Hematopoietic multipotent progenitor cell treated with erythropoietin and hydrocortisone succinate and interleukin-3 and kit ligand, for 15 days (in vitro differentiated cells): ENCODE measurements around the gene OR10AD1.
A peak's percentile ranks its signal among the peaks of the same experiment; 100 is the strongest.

Experiments used
- DNase-seq: peaks from one replicate; pipeline ENCODE4 v3.0.0-alpha.2; 2015; ENCODE audit warnings: low spot score

Gene OR10AD1

DNA sequence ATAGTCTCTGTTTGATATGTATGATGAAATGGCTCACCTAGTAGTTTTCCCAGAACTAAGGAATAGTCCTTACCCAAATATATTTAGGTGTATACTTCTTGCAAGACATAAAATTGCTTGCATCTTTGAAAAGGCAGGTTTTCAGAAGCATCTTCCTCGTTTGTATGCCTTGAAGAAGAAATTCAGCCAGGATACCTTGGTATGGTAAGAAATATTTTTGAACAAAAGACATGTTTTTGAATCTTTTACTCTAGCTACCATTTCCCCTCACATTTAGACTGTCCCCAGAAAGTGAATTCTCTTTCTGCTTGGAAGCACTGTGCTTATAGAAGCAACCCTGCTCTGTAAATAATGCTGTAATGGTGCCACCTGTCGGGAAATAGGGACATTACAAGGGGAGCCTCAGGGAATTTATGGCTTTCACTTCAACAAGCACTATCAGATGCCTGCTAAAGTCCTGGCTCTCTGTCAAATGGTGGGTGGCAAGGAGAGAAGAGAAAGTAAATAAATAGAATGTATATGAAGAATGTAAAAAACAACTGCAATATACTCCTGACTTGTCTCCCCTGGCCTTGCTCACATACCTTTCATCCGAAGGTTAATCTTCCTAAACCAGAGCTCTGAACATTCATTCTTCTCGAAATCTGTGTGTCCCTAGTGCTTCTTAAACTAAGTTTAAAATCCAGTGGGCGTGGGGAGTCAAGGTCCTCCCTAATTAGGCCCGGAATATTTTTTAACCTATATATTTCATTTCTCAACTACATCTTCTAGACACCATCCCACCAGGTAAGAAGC lies 13.6 kb downstream of the OR10AD1 start:
- peak; percentile 77 for DNase-seq

- no peak for DNase-seq
Observed at GRCh38 chr12:48187916-48188695, 15.0 kb downstream of the OR10AD1 start.

DNA sequence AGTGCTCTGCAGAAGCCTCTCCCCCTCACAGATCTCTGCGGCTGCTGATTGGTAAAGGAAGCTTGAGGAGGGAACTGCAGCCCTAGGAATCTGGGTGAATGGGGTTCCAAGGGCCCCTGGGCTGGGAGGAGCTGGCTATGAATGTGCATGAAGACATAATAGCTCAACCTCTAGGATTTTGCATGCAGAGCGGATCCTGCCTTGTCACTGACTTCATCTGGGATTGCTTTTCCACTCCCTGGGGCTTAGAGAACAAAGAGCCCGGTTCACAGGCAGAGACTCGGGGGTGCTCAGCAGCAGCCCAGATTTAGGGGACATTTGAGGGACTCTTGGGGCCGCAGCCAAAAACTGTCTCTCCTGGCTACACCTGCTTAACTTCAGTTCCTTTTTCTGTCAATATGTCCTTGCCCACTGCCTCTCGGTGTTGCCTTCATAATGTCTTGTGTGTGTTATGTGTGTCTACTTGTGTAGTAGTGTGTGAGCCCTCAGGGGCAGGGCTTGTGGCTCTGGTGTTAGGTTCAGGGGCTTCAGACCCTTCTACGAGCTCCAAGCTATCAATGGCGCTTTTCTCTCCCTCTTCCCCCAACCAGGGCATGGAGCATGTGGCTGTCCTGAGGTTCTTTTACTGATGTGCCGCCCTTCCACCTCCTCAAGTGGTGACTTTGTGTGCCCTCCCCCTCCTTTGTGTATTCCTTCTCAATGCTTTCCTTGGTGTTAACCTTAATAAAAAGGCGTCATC lies 17.7 kb downstream of the OR10AD1 start:
- no peak for DNase-seq

- DNase-seq, result no peak
Observed at GRCh38 chr12:48184549-48184922, 18.6 kb downstream of the OR10AD1 start.

DNA sequence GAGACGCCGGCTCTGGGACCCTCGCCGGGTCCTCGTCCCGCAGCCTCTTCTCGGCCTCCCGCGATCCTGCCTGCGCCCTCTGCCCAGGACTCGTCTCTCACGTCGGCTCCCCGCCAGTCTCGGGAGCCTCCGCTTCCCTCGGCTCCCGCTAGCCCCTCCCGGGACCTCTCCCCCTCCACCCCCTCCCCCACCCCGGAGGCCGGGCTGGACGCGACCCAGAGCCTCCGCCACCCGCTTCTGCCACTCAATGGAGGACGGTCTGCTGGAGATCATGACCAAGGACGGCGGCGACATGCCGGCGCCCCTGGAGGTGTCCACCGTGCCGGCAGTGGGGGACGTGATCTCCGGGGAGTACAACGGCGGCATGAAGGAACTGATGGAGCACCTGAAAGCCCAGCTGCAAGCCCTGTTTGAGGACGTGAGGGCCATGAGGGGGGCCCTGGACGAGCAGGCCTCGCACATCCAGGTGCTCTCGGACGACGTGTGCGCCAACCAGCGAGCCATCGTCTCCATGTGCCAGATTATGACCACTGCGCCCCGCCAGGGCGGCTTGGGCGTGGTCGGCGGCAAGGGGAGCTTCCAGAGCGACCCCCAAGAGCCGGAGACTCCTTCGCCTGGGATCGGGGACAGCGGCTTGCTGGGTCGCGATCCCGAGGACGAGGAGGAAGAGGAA lies 19.1 kb downstream of the OR10AD1 start:
- no peak for DNase-seq

DNA sequence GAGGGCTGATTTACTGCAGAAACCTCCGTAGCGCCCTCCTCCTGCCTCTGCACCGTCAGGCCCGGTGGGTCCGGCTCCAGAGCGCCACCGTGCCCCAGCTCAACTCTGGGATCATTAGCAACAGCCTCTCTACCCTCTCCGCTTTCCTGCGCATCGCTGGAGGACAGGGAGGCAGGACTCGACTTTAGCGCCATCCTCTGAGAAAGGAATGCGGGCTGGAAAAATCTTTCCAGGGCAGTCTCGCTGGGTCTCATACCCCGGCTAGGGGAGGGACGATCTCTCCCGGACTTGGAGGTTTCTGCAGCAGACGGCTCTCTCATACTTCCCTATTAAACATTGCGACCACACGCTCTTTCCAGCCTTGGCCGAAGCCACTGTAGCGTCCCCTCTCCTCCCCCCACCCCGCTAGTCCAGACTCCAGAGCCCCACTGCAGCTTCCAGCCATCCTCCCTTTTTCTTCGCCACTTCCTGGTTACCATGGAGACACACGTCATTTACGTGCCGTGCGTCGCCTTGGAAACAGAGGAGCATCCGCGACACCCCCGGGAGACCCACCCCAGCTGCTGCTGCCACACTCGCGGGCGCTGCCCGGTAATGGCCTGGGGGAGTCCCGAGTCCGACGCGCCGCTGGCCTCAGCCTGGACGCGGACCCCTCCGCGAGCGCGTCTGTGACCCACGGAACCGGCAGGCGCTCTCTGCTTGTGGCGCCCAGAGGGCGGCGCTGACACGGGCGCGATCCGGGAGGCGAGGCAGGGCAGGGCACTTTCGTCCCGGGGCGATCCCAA lies 19.8 kb downstream of the OR10AD1 start, which contains the start of gene CCDC184:
Gene CCDC184, plus strand, starts transcription at position 554 of the 785 bp plus-strand sequence. CDS start 479 bp downstream, outside the sequence.
- no peak for DNase-seq

GRCh38 chr12:48182631-48183030 lies 20.5 kb downstream of the OR10AD1 start:
- DNase-seq, result no peak

- no peak for DNase-seq
Observed at GRCh38 chr12:48180857-48181495, 22.1 kb downstream of the OR10AD1 start.

DNA sequence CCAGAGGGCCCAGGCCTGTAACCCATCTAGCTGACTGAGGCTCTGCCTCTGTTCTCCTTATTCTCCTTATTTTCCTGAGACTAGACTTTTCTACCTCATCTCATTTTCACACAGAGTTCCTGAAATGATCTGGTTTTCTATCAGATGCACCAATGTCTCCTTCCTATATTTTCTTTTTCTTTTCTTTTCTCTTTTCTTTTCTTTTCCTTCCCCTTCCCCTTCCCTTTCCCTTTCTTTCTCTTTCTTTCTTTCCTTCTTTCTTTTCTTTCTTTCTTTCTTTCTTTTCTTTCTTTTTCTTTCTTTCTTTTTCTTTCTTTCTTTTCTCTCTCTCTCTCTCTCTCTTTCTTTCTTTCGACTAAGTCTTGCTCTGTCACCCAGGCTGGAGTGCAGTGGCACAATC lies 22.7 kb downstream of the OR10AD1 start:
- no peak for DNase-seq

- no peak for DNase-seq
Observed at GRCh38 chr12:48179466-48179865, 23.6 kb downstream of the OR10AD1 start.

GRCh38 chr12:48177982-48178381 lies 25.1 kb downstream of the OR10AD1 start:
- DNase-seq, result no peak

DNA sequence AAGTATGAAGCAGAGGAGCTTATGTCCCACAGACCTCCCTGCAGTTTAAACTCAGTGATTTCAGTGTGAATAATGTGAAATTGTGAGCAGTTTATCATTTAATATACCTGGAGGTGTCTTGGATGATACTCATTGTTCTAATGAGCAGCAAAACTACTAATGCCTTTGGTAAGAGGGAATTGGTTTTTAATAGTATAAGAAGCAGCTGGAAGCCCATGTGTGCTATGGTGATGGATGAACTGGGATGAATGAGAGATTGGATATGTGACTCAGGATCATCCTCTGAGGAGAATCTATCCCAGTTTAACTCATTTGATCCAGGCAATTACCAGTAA lies 26.7 kb downstream of the OR10AD1 start:
- no peak for DNase-seq

- DNase-seq, result no peak
Observed at GRCh38 chr12:48175613-48176416, 27.3 kb downstream of the OR10AD1 start.

DNA sequence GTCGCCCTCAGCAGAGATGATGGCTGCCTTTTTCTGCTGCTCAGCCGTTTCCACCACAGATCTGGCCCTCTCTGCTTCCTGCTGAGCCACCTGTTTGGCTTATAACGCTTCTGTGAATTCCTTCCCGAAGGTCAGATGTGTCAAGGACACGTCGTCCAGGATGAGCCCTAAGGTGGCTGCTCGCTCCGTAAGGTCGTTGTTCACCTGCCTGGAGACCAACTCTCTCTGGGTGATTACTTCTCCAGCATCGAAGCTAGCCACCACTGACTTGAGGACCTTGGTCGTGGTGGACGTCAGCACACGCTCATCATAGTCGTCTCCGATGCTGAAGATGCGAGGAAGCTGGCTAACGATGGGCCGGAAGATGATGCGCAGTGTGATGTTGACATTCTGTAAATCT lies 34.1 kb downstream of the OR10AD1 start:
- DNase-seq, result no peak

- peak; percentile 82 for DNase-seq
Observed at GRCh38 chr12:48165089-48165981, 37.8 kb downstream of the OR10AD1 start.

DNA sequence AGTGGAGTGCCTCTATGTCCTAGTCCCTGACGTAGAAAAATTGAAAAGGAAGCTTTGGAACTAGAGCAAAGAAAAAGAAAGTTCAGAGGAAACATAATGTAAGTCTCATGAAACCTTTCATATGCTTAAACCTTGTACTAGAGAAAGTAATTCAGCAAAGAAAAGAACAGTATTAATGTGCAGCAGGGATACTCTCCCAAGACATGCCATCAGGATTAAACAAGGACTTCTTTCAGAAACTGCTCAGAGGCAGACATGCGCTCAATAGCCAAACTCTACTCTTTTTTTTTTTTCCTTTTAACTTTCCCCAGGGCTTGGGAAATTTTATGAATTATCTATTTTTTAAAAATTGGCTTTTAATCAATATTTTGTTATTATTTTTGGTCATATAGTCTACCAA lies 38.6 kb downstream of the OR10AD1 start:
- no peak for DNase-seq

DNA sequence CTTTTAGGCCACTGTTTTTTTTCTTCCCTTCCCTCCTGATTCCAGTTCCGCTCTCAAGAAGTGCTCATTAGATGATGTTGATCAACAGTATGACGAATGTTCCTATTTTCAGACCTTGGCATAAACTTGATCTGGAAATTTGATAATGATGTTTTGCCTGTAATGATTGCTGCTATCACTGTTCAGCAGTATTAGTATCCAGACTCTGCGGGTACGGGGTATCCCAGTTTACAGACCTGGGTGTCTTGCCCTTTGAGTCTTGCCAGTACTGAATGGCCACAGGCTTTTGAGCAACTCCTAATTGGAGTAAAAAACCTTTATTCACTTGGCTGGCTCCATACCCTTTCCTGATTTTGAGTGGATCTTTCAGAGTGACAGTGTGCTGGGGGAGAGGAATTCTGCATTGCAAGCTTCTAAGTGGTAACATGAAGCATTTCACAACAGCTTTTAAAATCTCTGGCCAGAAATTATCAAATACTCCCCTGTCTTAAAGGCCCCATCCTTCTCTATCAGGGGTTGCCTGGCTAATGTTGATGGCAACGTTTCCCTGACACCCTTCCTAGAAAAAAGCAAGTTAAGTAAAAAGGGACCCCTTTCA lies 39.8 kb downstream of the OR10AD1 start:
- no peak for DNase-seq

DNA sequence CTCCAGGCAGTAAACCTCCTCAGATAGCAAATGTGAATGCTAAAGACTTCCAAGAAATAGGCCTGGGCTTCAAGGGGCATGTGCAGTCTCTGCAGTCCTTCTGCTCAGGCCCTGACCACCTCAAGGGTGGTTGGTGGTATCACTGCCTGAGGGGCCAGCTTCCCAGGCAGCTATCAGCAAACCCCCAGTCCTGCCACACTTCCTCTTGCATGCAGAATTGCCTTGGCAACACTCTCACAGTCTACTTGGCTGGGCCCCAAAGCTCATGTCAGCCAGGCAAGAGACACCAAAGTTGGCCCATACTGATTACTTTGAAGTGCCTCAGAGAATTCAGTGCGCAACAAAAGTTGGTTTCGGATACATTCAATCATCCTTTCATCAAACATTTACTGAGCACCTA lies 42.3 kb downstream of the OR10AD1 start:
- DNase-seq, result peak; percentile 74

- no peak for DNase-seq
Observed at GRCh38 chr12:48160046-48160445, 43.0 kb downstream of the OR10AD1 start.
